Peyer's patch (tissue), 4 donors: Measurements from ENCODE around the gene ACADVL. TPM values are rescaled to one million over a fixed set of nuclear protein-coding genes. Genes with fewer than 3 reads are reported as not detected.

Experiments
- DNase-seq, 3 donors: peaks; one replicate each; pipeline ENCODE4 v3.0.0-alpha.2; 2017 to 2019
- H3K27ac ChIP-seq, 4 donors: fragments of 200-600 bp; sonication (generic); one replicate each; pipeline ENCODE4 v1.5.1; 2016 to 2019
- H3K27me3 ChIP-seq, 2 donors: fragments of 200-600 bp; sonication (generic); one replicate each; pipeline ENCODE4 v1.5.1; 2019
- H3K36me3 ChIP-seq, 3 donors: fragments of 200-600 bp; sonication (generic); one replicate each; pipeline ENCODE4 v1.5.1; 2016 to 2019
- H3K4me1 ChIP-seq, 4 donors: fragments of 200-600 bp; sonication (generic); one replicate each; pipeline ENCODE4 v1.5.1; 2016 to 2019
- H3K4me3 ChIP-seq, 4 donors: fragments of 200-600 bp; sonication (generic); 1 replicate in 3 of 4; 2 replicates in 1 of 4; pipeline ENCODE4 v1.5.1; 2016 to 2019; ENCODE audit warnings: mild to moderate bottlenecking in 1 of 4
- H3K9me3 ChIP-seq, 4 donors: fragments of 200-600 bp; sonication (generic); one replicate each; pipeline ENCODE4 v1.5.1; 2016 to 2019; ENCODE audit warnings: mild to moderate bottlenecking in 1 of 4
- POLR2A ChIP-seq, 2 donors: fragments of 450-650 bp; IDR thresholded peaks; one replicate each; pipeline ENCODE4 v1.5.1; 2017; ENCODE audit warnings: antibody characterized with exemption in 2 of 2, mild to moderate bottlenecking in 2 of 2, moderate library complexity in 2 of 2
- total RNA-seq, 4 donors: library from RNA; depleted of rRNA; stranded (reverse); fragments of >200 nt; gene quantifications; one replicate each; pipeline ENCODE4 v1.1.0, GENCODE V29; 2016
- TF ChIP-seq, protein P1 (sequence below), 6 experiments: fragments of 450-650 bp in 4 of 6; fragments of 200-600 bp in 2 of 6; sonication (generic) in 1 of 6; IDR thresholded peaks; one replicate each; pipeline ENCODE4 v1.5.1; 2017 to 2019; ENCODE audit warnings: antibody characterized with exemption in 6 of 6, mild to moderate bottlenecking in 3 of 6, moderate library complexity in 1 of 6

Gene ACADVL
- total RNA-seq, 4 donors from 2014 or later: 1,292 to 4,167 (median 1,553) TPM

DNA sequence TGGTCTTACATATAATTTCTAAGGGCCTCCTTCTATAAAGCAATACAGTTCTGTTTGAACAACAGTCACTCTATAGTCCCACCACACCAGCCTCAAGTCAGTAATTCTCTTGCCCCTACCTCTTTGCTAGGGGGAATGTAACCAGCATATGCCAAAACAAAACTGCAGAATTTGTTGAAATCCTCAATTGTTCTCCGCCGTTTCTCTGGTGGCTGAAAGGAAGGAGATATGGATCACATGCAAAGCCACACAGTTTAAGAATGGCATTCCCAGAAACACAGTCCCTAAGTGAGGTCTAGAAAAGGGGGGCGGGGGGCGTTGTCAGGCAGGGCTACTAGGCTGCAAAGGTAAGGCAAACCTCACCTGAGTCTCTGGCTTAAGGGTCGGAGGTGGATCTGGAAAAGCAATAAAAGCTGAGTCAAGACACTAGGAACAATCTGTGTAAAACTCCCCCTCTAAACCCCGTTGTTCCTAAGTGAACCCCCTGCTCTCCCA is 17.6 kb downstream of the ACADVL start:
- H3K9me3 ChIP-seq: no peaks in the 10 kb centered on the region
- H3K27ac ChIP-seq: peak overlapping the region; percentile 92 to 99 (median 96)
- DNase-seq: no peak
- peaks cover 0 to 34% (median 0%) of the 10 kb centered on the region in 3 donors for H3K36me3 ChIP-seq
- TF ChIP-seq, protein P1, sequence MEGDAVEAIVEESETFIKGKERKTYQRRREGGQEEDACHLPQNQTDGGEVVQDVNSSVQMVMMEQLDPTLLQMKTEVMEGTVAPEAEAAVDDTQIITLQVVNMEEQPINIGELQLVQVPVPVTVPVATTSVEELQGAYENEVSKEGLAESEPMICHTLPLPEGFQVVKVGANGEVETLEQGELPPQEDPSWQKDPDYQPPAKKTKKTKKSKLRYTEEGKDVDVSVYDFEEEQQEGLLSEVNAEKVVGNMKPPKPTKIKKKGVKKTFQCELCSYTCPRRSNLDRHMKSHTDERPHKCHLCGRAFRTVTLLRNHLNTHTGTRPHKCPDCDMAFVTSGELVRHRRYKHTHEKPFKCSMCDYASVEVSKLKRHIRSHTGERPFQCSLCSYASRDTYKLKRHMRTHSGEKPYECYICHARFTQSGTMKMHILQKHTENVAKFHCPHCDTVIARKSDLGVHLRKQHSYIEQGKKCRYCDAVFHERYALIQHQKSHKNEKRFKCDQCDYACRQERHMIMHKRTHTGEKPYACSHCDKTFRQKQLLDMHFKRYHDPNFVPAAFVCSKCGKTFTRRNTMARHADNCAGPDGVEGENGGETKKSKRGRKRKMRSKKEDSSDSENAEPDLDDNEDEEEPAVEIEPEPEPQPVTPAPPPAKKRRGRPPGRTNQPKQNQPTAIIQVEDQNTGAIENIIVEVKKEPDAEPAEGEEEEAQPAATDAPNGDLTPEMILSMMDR (IDR thresholded peaks at IDR 0.05): no peak
- no peak for TF ChIP-seq POLR2A (IDR thresholded peaks at IDR 0.05)
- H3K4me1 ChIP-seq: peaks cover 0 to 56% (median 23%) of the 10 kb centered on the region in 4 donors
- H3K4me3 ChIP-seq: peak overlapping the region; percentile 94 to 98 (median 95)
- no peaks in the 10 kb centered on the region for H3K27me3 ChIP-seq

DNA sequence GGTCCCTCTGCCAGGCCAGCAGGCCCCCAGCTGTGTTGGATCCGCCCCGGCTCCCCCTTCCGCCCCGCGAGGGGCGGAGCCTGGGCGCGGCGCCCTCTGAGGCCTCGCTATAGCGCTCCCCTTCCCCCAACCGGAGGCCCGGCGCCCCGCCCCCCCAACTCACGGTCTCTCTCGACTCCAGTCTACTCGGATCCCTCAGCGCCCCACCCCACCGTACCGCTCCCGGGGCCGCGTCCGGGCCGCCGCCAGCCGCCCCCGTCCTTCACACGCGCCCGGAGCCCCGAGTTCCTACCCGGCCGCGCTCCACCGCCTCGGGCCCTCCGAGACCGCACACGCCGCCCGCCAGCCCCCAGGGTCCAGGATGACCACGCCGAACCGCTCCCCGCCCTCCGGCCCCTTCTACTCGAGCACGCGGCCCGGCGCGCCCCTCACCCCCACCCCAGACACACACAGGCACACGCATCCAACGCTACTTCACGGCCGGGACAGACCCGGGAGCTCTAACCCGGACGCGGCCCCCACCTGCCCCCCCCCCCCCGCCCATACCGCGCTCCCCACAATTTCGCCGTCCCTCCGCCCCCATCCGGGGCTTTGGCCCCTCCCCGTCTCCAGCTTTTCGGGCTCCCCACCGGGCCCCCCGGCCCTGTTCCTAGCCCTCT is 18.2 kb downstream of the ACADVL start:
- peak; percentile 89 to 94 (median 91) for DNase-seq
- Histone ChIP-seq H3K27me3 (no peaks in the 10 kb centered on the region), H3K4me3 (peak overlapping the region; percentile 94 to 98 (median 95)), H3K4me1 (peaks cover 0 to 50% (median 20%) of the 10 kb centered on the region in 4 donors), H3K36me3 (peaks cover 0 to 34% (median 0%) of the 10 kb centered on the region in 3 donors), H3K27ac (peak overlapping the region; percentile 92 to 99 (median 96)), H3K9me3 (no peaks in the 10 kb centered on the region)
- TF ChIP-seq POLR2A (IDR thresholded peaks at IDR 0.05): no peak
- TF ChIP-seq, protein P1 (IDR thresholded peaks at IDR 0.05): no peak

DNA sequence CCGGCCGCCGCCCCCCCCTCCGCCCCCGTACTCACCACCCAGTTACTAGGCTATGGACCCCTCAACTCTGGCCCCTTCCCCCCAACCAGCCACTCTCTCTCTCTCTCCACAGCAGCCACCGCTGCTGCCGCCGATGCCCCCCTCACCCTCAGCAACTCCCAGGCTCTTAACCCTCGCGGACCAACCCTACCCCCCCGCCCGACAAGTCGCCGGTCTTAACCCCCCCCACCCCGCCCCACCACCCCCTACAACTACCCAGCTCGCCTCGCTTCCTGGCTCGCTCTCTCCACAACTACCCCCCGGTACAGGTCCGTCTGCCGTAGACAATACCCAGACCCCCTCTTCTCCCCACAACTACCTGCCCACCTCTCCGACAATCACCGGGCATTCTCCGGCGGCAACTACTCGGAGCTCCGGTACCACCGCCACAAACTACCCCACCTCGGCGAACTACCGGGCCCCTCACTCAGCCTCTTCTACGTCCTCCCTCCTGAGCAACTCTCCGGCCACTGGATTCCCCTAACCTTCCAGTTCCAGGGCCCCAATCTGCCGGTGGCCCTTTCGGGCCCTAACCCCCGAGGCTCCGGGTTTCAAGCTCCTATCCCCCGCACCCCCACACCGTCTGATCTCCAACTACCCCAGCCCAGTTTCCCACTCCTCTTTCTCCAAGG is 18.8 kb downstream of the ACADVL start:
- TF ChIP-seq POLR2A (IDR thresholded peaks at IDR 0.05): no peak
- TF ChIP-seq, protein P1 (IDR thresholded peaks at IDR 0.05): no peak
- Histone ChIP-seq H3K36me3 (peaks cover 0 to 34% (median 0%) of the 10 kb centered on the region in 3 donors), H3K9me3 (no peaks in the 10 kb centered on the region), H3K4me3 (peak overlapping the region; percentile 94 to 98 (median 95)), H3K27ac (peak overlapping the region; percentile 92 to 99 (median 96)), H3K4me1 (peaks cover 0 to 45% (median 17%) of the 10 kb centered on the region in 4 donors), H3K27me3 (no peaks in the 10 kb centered on the region)
- peak; percentile 49 to 65 (median 62) for DNase-seq

DNA sequence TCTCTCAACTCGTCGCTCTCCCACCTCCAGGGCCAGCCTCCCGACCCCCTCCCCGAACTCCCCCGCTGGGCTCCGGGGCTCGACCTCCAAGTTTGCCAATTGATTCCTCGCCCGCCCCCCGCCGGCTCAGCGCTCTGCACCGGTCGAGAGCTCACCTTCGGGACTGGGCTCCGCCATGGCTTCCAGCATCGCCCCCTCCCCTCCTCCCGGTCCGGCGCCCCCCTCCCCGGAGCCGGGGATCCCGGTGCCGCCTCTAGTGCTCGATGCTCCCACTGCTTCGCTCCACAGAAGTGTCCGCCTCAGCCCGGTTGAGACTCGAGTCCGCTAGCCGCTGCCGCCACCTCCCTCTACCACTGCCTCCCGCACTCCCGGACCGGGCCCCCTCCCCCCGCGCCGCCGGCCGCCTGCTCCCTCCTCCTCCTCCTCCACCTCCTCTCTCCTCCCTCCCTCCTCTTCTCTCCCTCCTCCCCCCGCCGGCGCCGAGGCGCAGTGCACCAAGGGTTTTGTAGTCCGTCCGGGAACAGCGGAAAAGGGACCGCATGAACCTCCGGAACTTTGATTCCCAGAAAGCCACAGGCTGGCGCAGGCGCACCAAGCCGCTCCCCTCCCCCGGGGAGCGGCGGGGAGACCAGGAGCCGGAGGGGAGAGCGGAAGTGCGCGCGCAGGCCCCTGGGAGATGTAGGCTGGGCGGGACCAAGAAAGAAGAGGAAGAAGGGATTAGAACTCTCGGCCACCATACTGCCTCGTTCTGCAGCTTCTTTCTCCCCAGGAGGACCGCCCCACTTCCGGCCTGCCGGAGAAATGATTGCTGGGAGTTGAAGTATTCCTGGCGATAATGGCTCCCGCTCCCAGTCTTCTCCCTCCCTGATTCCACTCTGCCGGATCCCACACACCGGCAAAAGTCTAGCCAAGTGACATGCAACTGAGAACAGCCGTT is 19.6 kb downstream of the ACADVL start, which contains the start of gene PHF23:
Gene PHF23, minus strand, starts transcription at position 367 of the 937 bp plus-strand sequence. Its CDS starts 178 bp downstream, at position 189.
- Histone ChIP-seq H3K9me3 (no peaks in the 10 kb centered on the region), H3K27ac (peak within 1 kb of the TSS; percentile 95 to 99 (median 98)), H3K4me3 (peak within 1 kb of the TSS; percentile 94 to 98 (median 95)), H3K4me1 (peaks cover 0 to 49% (median 16%) of the 10 kb centered on the region in 4 donors), H3K36me3 (peaks cover 0 to 40% (median 0%) of the 10 kb centered on the region in 3 donors), H3K27me3 (no peaks in the 10 kb centered on the region)
- peak; percentile 99 for DNase-seq
- peak; percentile 40 to 78 for TF ChIP-seq POLR2A (IDR thresholded peaks at IDR 0.05)
- TF ChIP-seq, protein P1 (IDR thresholded peaks at IDR 0.05): peak in 4 of 6 experiments; percentile 14 to 45 (median 40)

DNA sequence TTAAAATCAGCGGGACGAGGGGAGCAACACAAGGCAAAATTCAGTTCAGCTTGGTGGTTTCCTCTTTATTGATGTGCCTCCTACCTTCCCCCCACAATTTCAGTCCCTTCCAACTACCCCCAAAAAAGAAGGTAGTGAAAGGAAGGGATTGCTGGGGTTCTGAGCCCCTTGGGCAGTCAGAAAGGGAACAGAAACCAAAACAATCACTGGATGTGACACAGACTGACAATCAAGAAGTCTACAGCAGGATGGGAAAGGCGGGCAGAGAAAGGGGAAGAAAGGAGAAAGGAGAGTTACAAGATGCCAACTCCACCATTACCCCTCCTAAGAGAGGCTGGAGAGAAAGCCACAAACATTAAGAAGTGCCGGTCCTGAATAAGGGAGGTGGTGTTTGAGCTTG is 20.6 kb downstream of the ACADVL start:
- no peak for TF ChIP-seq POLR2A (IDR thresholded peaks at IDR 0.05)
- TF ChIP-seq, protein P1 (IDR thresholded peaks at IDR 0.05): no peak
- H3K4me1 ChIP-seq: peaks cover 0 to 40% (median 13%) of the 10 kb centered on the region in 4 donors
- H3K36me3 ChIP-seq: peaks cover 0 to 47% (median 0%) of the 10 kb centered on the region in 3 donors
- H3K4me3 ChIP-seq: peak overlapping the region in 2 of 4 donors; percentile 84 to 91
- no peak for DNase-seq
- peak overlapping the region in 3 of 4 donors; percentile 98 to 99 (median 99) for H3K27ac ChIP-seq
- H3K27me3 ChIP-seq: no peaks in the 10 kb centered on the region
- H3K9me3 ChIP-seq: no peaks in the 10 kb centered on the region
